NCI-H187 treated with DMSO at 0.1 percent for 48 hours (cell line): Measurements from ENCODE around the gene RPTOR.

Experiments used
- DNase-seq: peaks from one replicate; lab custom pipeline; 2025; lab: John Stamatoyannopoulos, UW

RPTOR gene

GRCh38 chr17:80981062-80981902, 436.6 kb downstream of the RPTOR start:
- no peak for DNase-seq

- no peak for DNase-seq
These were observed 437.3 kb downstream of the RPTOR start for GRCh38 chr17:80981929-80982425.

- DNase-seq, result no peak
These were observed 437.9 kb downstream of the RPTOR start for GRCh38 chr17:80982426-80982974.

DNA sequence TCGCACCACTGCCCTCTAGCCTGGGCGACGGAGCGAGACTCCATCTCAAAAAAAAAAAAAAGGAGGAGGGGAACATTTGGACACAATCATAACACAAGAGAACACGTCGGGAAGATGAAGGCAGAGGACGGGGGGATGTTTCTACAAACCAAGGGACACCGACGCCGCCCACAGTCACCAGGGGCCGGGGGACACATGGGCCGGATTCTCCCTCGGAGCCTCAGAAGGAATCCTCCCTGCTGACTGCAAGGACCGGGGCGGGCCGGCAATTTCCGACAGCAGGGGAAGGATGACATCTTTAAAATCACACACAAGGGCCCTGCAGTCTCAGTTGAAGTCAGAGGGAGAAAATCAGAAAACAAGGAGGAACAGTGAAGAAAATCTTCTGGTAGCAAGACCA, 438.9 kb downstream of the RPTOR start:
- no peak for DNase-seq

GRCh38 chr17:80984749-80985148, 440.1 kb downstream of the RPTOR start:
- no peak for DNase-seq

DNA sequence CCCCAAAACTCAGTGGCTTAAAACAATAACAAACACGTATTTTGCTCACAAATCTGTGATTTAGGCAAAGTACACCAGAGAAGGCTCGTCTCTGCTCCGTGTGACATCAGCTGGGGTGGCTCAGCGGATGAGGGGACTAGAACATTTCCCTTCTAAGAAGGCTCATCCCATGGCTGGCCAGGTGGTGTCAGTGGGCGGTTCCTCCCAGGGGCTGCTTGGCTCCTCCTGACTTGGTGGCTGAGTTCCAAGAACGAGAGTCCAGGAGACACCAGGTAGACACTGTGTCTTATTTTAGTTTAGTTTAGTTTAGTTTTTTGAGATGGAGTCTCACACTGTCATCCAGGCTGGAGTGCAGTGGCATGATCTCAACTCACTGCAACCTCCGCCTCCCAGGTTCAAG, 441.4 kb downstream of the RPTOR start:
- no peak for DNase-seq

GRCh38 chr17:80986816-80987475, 442.3 kb downstream of the RPTOR start:
- DNase-seq, result no peak

DNA sequence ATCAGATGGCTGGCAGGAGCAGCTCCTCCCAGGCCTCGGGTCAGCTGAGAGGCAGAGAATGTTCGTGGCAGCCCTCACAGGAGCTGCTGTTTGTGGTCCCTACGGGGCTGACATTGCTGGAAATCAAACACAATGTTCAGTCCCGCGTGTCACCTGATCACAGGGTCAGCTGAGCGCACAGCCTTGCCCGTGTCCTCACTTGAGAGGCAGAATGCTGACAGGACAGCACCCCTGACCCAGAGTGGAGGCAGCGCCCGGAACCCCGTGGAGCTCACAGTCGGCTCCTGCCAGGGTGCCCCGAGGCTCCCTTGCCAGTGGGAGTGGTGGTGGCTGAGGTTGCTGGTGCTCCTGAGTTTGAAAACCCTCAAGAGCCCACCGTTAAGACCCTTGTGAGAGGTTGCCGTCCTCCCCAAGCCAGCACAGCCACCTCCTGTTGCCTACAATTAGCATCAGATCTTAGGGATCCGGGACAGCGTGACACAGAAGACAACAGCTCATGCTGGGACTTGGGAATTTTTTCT, 443.4 kb downstream of the RPTOR start:
- no peak for DNase-seq

DNA sequence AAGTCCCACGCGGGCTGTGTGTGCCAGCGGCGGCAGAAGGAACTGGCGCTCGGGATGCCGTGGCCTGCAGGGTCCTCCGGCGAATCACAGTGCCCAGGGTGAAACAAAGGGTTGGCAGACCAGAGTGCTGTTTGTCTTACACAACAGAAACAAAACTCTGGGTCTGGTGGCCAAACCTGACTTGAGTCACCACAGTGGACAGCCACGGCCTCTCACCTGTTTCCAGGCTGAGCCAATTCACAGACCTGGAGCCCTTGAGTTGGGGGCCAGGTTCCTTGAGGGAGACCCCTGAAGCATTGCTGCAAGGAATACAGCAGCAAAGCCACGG, 444.9 kb downstream of the RPTOR start:
- DNase-seq, result no peak

- no peak for DNase-seq
These were observed 446.4 kb downstream of the RPTOR start for GRCh38 chr17:80990921-80991644.

DNA sequence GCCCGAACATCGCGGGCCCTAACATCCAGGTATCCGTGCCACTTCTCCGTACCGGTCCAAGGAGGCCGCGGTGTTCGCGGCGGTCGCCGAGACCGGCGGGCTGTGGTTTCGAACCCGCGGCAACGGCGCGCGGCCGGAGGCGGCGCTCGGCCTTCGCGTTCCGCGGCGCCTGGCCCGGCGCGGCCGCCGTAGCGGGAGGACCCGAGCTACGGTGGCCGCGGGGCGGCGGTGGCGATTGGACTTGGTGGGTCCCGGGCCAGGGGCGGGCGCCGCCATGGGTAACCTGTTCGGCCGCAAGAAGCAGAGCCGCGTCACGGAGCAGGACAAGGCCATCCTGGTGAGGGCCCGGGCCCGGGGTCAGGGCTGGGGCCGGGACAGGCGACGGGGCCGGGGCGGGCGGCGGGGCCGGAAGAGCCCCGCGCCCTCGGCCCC, 447.0 kb downstream of the RPTOR start, which contains the start of gene CHMP6:
CHMP6 (plus strand) TSS at position 197 of the 432 bp plus-strand sequence; CDS start at position 275, 78 bp downstream.
- DNase-seq, result no peak

GRCh38 chr17:80992077-80992947, 447.7 kb downstream of the RPTOR start:
- no peak for DNase-seq

- no peak for DNase-seq
These were observed 448.4 kb downstream of the RPTOR start for GRCh38 chr17:80992948-80993624.

- DNase-seq, result no peak
These were observed 450.5 kb downstream of the RPTOR start for GRCh38 chr17:80995131-80995530.

DNA sequence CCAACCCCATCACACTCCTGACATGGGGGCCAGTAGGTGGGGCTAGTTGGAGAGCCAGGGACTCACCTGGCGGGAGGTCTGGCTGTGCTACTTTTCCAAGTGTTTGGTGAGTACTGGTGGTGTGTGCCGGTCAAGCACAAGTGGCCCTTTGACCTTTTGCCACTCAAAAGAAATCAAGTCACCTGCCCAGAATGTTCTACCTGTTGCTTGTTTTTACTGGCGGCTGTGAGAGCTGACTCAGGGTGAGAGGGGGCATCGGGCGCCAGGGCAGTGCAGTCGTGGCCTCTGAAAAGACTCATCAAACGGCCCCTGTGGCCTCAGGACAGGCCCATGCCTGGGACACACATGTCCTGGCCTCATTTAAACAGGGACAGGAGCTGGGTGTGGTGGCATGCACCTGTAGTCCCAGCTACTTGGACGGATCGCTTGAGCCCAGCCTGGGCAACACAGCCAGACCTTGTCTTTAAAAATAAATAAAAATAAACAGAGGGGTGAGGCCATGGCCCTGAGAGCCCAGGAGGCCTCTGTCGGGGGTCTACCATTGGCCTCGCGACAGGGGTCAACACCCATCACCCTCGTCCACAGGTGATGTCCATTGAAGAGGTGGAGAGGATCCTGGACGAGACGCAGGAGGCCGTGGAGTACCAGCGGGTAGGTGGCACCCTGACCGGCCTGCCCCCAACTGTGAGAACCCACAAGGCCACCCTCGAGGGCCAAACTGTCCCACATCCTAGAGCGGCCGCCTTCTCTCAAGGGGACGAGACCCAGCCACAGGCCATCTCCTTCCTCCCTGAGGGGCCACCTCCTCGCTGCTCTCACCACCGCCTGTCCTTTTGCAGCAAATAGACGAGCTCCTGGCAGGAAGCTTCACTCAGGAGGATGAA, 452.0 kb downstream of the RPTOR start:
- no peak for DNase-seq

DNA sequence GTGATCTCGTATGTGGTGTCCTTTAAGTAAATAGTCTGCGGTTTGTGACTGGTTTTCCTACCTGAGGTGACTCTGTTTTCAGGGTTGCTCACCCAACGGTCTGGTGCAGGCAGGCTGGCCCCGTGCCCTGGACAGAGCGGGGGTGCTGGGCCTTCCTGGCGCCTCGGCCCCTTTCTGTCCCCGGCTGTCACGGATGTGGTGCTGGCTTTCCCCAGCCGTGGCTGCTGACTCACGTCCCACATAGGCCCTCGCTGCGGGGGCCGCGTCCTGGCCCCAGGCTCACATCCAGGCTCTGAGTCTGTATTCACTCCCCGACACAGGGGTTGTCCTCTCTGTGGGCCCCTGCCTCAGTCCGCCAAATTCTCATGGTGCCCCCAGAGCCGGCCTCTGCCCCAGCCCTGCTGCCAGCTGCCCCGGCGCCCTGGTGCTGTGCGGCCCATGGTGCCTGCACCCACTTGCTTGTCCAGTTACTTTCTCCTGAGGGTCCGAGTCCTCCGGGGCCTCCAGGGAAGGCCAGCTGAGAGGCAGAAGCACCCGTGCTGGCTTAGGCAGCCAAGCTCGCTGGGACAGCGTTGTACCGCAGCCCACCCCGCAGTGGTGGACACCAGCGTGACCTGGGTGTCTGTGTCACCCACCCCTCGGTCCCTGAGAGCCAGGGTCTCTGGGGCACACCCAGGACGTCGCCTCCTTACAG, 452.9 kb downstream of the RPTOR start:
- no peak for DNase-seq

GRCh38 chr17:80998118-80998747, 453.6 kb downstream of the RPTOR start:
- no peak for DNase-seq
